PC-9 (cell line): Measurements from ENCODE around the gene WSCD2. TPM values are rescaled to one million over a fixed set of nuclear protein-coding genes. Genes with fewer than 3 reads are reported as not detected.

ENCODE experiments used
- BruUV-seq: library from RNA; stranded (reverse); fragments of 400-500 nt; replicated peaks from 2 replicates; lab custom pipeline; 2021; lab: Mats Ljungman, UMichigan
- CTCF ChIA-PET: fragments of 300-600 bp; sonication (Branson Sonifier 250); formaldehyde crosslinking; loops from one replicate; lab custom pipeline; 2022; ENCODE audit warnings: antibody characterized with exemption; lab: Charles Lee
- POLR2A ChIA-PET: fragments of 300-600 bp; sonication (Branson Sonifier 250); formaldehyde crosslinking; loops from one replicate; lab custom pipeline; 2022; ENCODE audit warnings: antibody characterized with exemption; ENCODE audit not compliant: unreplicated experiment; lab: Charles Lee
- DNase-seq, 2 experiments: peaks; one replicate each; pipeline versions ENCODE4 v3.0.0 to v3.0.0-alpha.2; 2015 to 2022; ENCODE audit warnings: mixed read lengths in 1 of 2
- H2AFZ ChIP-seq: fragments of 200-600 bp; sonication (generic); 2 replicates; pipeline ENCODE4 v1.8.1; 2017; ENCODE audit warnings: antibody characterized with exemption
- H3F3A ChIP-seq: fragments of 200-600 bp; sonication (generic); 2 replicates; pipeline ENCODE4 v1.8.1; 2017; ENCODE audit warnings: antibody characterized with exemption, mild to moderate bottlenecking, low read depth; ENCODE audit not compliant: insufficient read depth
- H3K27ac ChIP-seq: fragments of 200-600 bp; sonication (generic); 2 replicates; pipeline ENCODE4 v1.6.1; 2016; ENCODE audit warnings: mixed run types
- H3K27me3 ChIP-seq: fragments of 200-600 bp; sonication (generic); 2 replicates; pipeline ENCODE4 v1.6.1; 2016; ENCODE audit warnings: low read depth, mixed run types; ENCODE audit not compliant: insufficient read depth
- H3K36me3 ChIP-seq: fragments of 200-600 bp; sonication (generic); 2 replicates; pipeline ENCODE4 v1.6.1; 2016; ENCODE audit warnings: low read depth, mixed run types
- H3K4me1 ChIP-seq: fragments of 200-600 bp; sonication (generic); replicated peaks from 2 replicates; pipeline ENCODE4 v1.6.1; 2016; ENCODE audit warnings: mixed run types; ENCODE audit not compliant: insufficient read depth
- H3K4me2 ChIP-seq: fragments of 200-600 bp; sonication (generic); 2 replicates; pipeline ENCODE4 v1.6.1; 2017; ENCODE audit warnings: mixed run types
- H3K4me3 ChIP-seq: fragments of 200-600 bp; sonication (generic); 2 replicates; pipeline ENCODE4 v1.6.1; 2016; ENCODE audit warnings: mixed run types
- H3K79me2 ChIP-seq: fragments of 200-600 bp; sonication (generic); 2 replicates; pipeline ENCODE4 v1.6.1; 2017; ENCODE audit warnings: low read depth, mixed run types
- H3K9me2 ChIP-seq: fragments of 200-600 bp; sonication (generic); 2 replicates; pipeline ENCODE4 v1.8.1; 2017; ENCODE audit warnings: mild to moderate bottlenecking; ENCODE audit not compliant: insufficient read depth
- H3K9me3 ChIP-seq: fragments of 200-600 bp; sonication (generic); 2 replicates; pipeline ENCODE4 v1.8.1; 2016; ENCODE audit warnings: low read depth; ENCODE audit not compliant: insufficient read depth
- H4K20me1 ChIP-seq: fragments of 200-600 bp; sonication (generic); 2 replicates; pipeline ENCODE4 v1.8.1; 2017; ENCODE audit not compliant: insufficient read depth
- EZH2 ChIP-seq: fragments of 200-600 bp; sonication (generic); IDR thresholded peaks from 2 replicates; pipeline ENCODE4 v1.8.0; 2017; ENCODE audit warnings: antibody characterized with exemption, low read depth
- intact Hi-C: fragments of 100-400 bp; cut with micrococcal nuclease; formaldehyde crosslinking; loops from one replicate; pipeline ENCODE4 v1.10.0; 2022; ENCODE audit not compliant: unreplicated experiment
- total RNA-seq: library from RNA; stranded (reverse); gene quantifications from 2 replicates; pipeline ENCODE4 v1.2.3, GENCODE V29; 2021
- TF ChIP-seq, protein P1 (sequence below): fragments of 200-600 bp; sonication (generic); conservative IDR thresholded peaks from 2 replicates; pipeline ENCODE4 v1.6.1; 2017; ENCODE audit warnings: mixed run types, antibody characterized with exemption, mild to moderate bottlenecking, moderate library complexity

The WSCD2 gene
- total RNA-seq, 1 experiment from 2014 or later = not detected

DNA sequence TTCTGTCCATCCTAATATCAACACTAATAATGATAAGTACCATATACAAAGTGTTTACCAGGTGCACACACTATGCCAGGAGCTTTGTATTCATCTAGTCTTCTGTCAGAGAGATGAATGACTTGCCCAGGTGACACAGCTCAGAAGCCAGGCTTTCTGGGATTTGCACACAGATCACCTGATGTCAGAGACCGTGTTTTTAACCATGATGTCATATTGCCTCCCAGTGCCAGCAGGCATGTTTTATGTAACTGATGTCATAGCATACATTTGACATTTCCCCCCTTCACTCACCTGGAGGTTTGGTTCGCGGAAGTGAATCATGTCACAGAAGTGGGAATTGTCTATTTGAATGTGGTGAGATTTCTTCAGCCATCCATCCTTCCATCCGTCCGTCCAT is 5.7 kb downstream of the WSCD2 start:
- intact Hi-C loops = no loop called here
- Histone ChIP-seq H2AFZ (no peak overlapping the region), H4K20me1 (no peaks in the 10 kb centered on the region), H3K36me3 (no peaks in the 10 kb centered on the region), H3K4me3 (no peak overlapping the region), H3K9me3 (no peaks in the 10 kb centered on the region), H3K4me1 (no peaks in the 10 kb centered on the region), H3K79me2 (no peaks in the 10 kb centered on the region), H3K9me2 (no peaks in the 10 kb centered on the region), H3K27ac (no peak overlapping the region), H3F3A (no peaks in the 10 kb centered on the region), H3K27me3 (peaks cover 61% of the 10 kb centered on the region), H3K4me2 (no peak overlapping the region)
- POLR2A ChIA-PET = no interaction called here
- DNase-seq = no peak
- TF ChIP-seq, protein P1, sequence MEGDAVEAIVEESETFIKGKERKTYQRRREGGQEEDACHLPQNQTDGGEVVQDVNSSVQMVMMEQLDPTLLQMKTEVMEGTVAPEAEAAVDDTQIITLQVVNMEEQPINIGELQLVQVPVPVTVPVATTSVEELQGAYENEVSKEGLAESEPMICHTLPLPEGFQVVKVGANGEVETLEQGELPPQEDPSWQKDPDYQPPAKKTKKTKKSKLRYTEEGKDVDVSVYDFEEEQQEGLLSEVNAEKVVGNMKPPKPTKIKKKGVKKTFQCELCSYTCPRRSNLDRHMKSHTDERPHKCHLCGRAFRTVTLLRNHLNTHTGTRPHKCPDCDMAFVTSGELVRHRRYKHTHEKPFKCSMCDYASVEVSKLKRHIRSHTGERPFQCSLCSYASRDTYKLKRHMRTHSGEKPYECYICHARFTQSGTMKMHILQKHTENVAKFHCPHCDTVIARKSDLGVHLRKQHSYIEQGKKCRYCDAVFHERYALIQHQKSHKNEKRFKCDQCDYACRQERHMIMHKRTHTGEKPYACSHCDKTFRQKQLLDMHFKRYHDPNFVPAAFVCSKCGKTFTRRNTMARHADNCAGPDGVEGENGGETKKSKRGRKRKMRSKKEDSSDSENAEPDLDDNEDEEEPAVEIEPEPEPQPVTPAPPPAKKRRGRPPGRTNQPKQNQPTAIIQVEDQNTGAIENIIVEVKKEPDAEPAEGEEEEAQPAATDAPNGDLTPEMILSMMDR = no peak
- no peak for TF ChIP-seq EZH2
- no TSS peak for BruUV-seq
- CTCF ChIA-PET = no interaction called here

DNA sequence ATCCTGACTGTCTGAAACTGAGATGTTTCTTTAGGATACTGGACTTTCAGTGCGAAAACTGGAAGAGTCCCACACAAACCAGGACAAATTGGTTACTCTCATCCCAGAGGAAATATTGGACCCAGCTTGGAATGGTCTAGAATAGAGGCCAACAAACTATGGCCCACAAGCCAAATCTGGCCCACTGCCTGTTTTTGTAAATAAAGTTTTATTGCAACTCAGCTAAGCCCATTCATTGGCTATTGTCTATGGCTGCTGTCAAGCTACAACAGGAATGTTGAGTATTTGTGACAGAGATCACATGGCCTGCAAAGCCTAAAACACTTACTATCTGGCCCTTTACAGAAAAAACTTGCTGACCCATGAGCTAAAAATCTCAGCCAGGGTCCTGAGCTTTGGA is 6.5 kb downstream of the WSCD2 start:
- Histone ChIP-seq H3K79me2 (no peaks in the 10 kb centered on the region), H4K20me1 (no peaks in the 10 kb centered on the region), H3K27me3 (peaks cover 66% of the 10 kb centered on the region), H3K36me3 (no peaks in the 10 kb centered on the region), H2AFZ (no peak overlapping the region), H3F3A (no peaks in the 10 kb centered on the region), H3K9me3 (no peaks in the 10 kb centered on the region), H3K27ac (no peak overlapping the region), H3K4me1 (no peaks in the 10 kb centered on the region), H3K4me2 (no peak overlapping the region), H3K4me3 (no peak overlapping the region), H3K9me2 (no peaks in the 10 kb centered on the region)
- ChIA-PET CTCF (no interaction called here), POLR2A (no interaction called here)
- no peak for TF ChIP-seq EZH2
- TF ChIP-seq, protein P1 = no peak
- BruUV-seq = no TSS peak
- intact Hi-C loops = no loop called here
- no peak for DNase-seq

DNA sequence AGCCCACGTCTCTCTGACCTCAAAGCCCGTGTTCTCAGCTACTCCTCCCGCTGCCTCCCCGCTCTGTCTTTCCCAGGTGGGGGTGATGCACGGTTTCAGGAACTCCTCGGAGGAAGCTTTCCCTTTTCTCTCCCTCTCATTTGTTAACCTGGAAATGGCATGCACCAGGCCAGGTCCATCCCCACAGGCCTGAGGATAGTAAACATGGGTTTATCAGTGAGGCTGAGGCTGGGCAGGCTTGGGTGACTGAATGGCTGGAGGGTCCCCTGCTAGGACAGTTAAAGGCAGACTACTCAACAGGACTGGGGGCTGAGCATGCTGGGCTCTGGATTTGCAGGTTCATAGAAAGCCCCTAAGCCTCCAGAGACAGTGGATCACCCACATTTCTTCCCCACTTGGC is 7.6 kb downstream of the WSCD2 start:
- no peaks in the 10 kb centered on the region for H4K20me1 ChIP-seq
- no peaks in the 10 kb centered on the region for H3K9me2 ChIP-seq
- no peak overlapping the region for H3K27ac ChIP-seq
- no peak for DNase-seq
- H3F3A ChIP-seq = no peaks in the 10 kb centered on the region
- ChIA-PET POLR2A (no interaction called here), CTCF (no interaction called here)
- BruUV-seq = no TSS peak
- H3K36me3 ChIP-seq = no peaks in the 10 kb centered on the region
- intact Hi-C loops = no loop called here
- H3K4me1 ChIP-seq = no peaks in the 10 kb centered on the region
- H3K4me3 ChIP-seq = no peak overlapping the region
- TF ChIP-seq, protein P1 = no peak
- no peak for TF ChIP-seq EZH2
- H3K27me3 ChIP-seq = peaks cover 68% of the 10 kb centered on the region
- no peak overlapping the region for H3K4me2 ChIP-seq
- no peaks in the 10 kb centered on the region for H3K9me3 ChIP-seq
- H3K79me2 ChIP-seq = no peaks in the 10 kb centered on the region
- no peak overlapping the region for H2AFZ ChIP-seq
